ENCODE measurements around the gene IBSP.

IBSP gene, protein sequence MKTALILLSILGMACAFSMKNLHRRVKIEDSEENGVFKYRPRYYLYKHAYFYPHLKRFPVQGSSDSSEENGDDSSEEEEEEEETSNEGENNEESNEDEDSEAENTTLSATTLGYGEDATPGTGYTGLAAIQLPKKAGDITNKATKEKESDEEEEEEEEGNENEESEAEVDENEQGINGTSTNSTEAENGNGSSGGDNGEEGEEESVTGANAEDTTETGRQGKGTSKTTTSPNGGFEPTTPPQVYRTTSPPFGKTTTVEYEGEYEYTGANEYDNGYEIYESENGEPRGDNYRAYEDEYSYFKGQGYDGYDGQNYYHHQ

GRCh38 chr4:87799301-87800113, at the start of gene IBSP:
TSS of gene IBSP (plus strand) at chr4:87799554. CDS start at chr4:87802362, 2,808 bp downstream.
- Histone ChIP-seq H3K36me3 (ENCODE audit: control insufficient read depth in 2 of 2, insufficient read depth in 2 of 2, low read length in 2 of 2) (no peaks in the 10 kb centered on the region), H3K9me3 (ENCODE audit: control insufficient read depth in 2 of 2, low read length in 2 of 2) (no peaks in the 10 kb centered on the region), H3K9ac (ENCODE audit: low read length in 2 of 2) (no peak within 1 kb of the TSS), H3K27ac (ENCODE audit: low read length) (no peak within 1 kb of the TSS), H3K27me3 (ENCODE audit: control insufficient read depth in 1 of 2, insufficient read depth in 2 of 2, low read length in 2 of 2) (no peaks in the 10 kb centered on the region), H3K4me1 (ENCODE audit: control insufficient read depth, insufficient read depth, low read length) (no peaks in the 10 kb centered on the region), H3K4me3 (ENCODE audit: low read length in 2 of 2) (no peak within 1 kb of the TSS)

DNA sequence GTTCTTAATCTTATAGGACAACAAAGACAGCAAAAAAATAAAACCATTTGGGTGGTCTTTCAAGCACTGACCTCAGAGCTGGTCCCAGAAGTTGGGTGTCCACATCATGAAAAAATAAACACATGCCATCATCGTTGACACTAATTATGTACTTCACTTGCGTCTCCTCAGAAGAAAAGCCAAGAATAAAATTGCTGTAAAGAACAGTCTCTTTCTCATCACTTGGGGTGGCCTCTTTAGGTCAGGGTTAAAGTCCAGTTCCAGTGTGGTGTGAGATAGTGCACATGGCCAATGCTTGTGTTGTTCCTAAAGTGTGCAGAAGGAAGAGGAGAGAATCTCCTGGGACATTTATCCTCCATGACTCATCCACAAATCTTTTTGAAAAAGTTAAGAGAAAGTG, 49.5 kb upstream of the IBSP start:
- H3K27ac ChIP-seq (ENCODE audit: low read length), result no peak overlapping the region
- no peaks in the 10 kb centered on the region for H3K9me3 ChIP-seq (ENCODE audit: control insufficient read depth in 2 of 2, low read length in 2 of 2)
- no peaks in the 10 kb centered on the region for H3K27me3 ChIP-seq (ENCODE audit: control insufficient read depth in 1 of 2, insufficient read depth in 2 of 2, low read length in 2 of 2)
- no peaks in the 10 kb centered on the region for H3K36me3 ChIP-seq (ENCODE audit: control insufficient read depth in 2 of 2, insufficient read depth in 2 of 2, low read length in 2 of 2)
- H3K9ac ChIP-seq (ENCODE audit: low read length in 2 of 2), result no peak overlapping the region
- no peaks in the 10 kb centered on the region for H3K4me1 ChIP-seq (ENCODE audit: control insufficient read depth, insufficient read depth, low read length)
- H3K4me3 ChIP-seq (ENCODE audit: low read length in 2 of 2), result no peak overlapping the region

DNA sequence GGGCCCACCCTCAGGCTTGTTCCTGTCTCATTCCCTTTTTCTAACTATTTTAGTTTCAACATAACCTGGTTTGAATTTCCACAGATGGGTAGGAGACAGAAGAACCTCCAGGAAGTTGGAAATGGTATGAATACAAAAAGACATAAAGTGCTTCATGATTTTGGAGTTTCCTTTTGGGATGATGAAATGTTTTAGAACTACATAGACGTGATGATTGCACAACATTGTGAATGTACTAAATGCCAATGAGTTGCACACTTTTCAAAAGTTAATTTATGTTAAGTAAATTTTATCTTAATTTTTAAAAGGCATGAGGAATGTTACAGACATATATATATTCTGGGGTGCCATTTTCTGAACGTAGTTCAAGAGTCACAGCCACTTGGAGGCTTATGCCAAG, 41.1 kb upstream of the IBSP start:
- no peak overlapping the region for H3K9ac ChIP-seq (ENCODE audit: low read length in 2 of 2)
- no peak overlapping the region for H3K27ac ChIP-seq (ENCODE audit: low read length)
- H3K27me3 ChIP-seq (ENCODE audit: control insufficient read depth in 1 of 2, insufficient read depth in 2 of 2, low read length in 2 of 2), result no peaks in the 10 kb centered on the region
- H3K9me3 ChIP-seq (ENCODE audit: control insufficient read depth in 2 of 2, low read length in 2 of 2), result no peaks in the 10 kb centered on the region
- H3K36me3 ChIP-seq (ENCODE audit: control insufficient read depth in 2 of 2, insufficient read depth in 2 of 2, low read length in 2 of 2), result no peaks in the 10 kb centered on the region
- H3K4me3 ChIP-seq (ENCODE audit: low read length in 2 of 2), result no peak overlapping the region
- no peaks in the 10 kb centered on the region for H3K4me1 ChIP-seq (ENCODE audit: control insufficient read depth, insufficient read depth, low read length)

- Histone ChIP-seq H3K27ac (ENCODE audit: low read length) (no peak overlapping the region), H3K27me3 (ENCODE audit: control insufficient read depth in 1 of 2, insufficient read depth in 2 of 2, low read length in 2 of 2) (no peaks in the 10 kb centered on the region), H3K9me3 (ENCODE audit: control insufficient read depth in 2 of 2, low read length in 2 of 2) (no peaks in the 10 kb centered on the region), H3K36me3 (ENCODE audit: control insufficient read depth in 2 of 2, insufficient read depth in 2 of 2, low read length in 2 of 2) (no peaks in the 10 kb centered on the region), H3K4me3 (ENCODE audit: low read length in 2 of 2) (no peak overlapping the region), H3K9ac (ENCODE audit: low read length in 2 of 2) (no peak overlapping the region), H3K4me1 (ENCODE audit: control insufficient read depth, insufficient read depth, low read length) (no peaks in the 10 kb centered on the region)
These were observed 37.0 kb upstream of the IBSP start for GRCh38 chr4:87762311-87762710.

DNA sequence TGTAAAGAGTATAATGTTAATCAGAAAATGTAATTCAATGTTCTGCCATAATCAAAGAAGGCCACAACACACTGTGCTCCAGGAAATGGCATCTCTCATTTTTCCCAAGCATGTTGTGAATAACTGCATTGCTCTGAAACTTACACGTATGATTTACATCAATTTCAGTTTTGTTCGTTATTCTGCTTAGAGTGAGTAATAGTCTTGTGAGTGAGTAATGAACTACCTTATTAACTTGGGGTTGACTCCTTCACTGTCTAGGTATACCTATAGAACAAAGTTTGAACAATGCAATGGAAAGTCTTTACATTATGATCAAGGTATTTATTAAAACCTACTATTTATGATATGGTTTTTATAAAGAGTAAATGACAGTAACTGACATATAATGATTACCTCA, 17.8 kb upstream of the IBSP start:
- Histone ChIP-seq H3K27me3 (ENCODE audit: control insufficient read depth in 1 of 2, insufficient read depth in 2 of 2, low read length in 2 of 2) (no peaks in the 10 kb centered on the region), H3K4me3 (ENCODE audit: low read length in 2 of 2) (no peak overlapping the region), H3K36me3 (ENCODE audit: control insufficient read depth in 2 of 2, insufficient read depth in 2 of 2, low read length in 2 of 2) (no peaks in the 10 kb centered on the region), H3K27ac (ENCODE audit: low read length) (no peak overlapping the region), H3K9me3 (ENCODE audit: control insufficient read depth in 2 of 2, low read length in 2 of 2) (no peaks in the 10 kb centered on the region), H3K4me1 (ENCODE audit: control insufficient read depth, insufficient read depth, low read length) (no peaks in the 10 kb centered on the region), H3K9ac (ENCODE audit: low read length in 2 of 2) (no peak overlapping the region)

GRCh38 chr4:87783781-87784180, 15.6 kb upstream of the IBSP start:
- no peaks in the 10 kb centered on the region for H3K9me3 ChIP-seq (ENCODE audit: control insufficient read depth in 2 of 2, low read length in 2 of 2)
- H3K27me3 ChIP-seq (ENCODE audit: control insufficient read depth in 1 of 2, insufficient read depth in 2 of 2, low read length in 2 of 2), result no peaks in the 10 kb centered on the region
- no peak overlapping the region for H3K27ac ChIP-seq (ENCODE audit: low read length)
- H3K4me1 ChIP-seq (ENCODE audit: control insufficient read depth, insufficient read depth, low read length), result no peaks in the 10 kb centered on the region
- no peaks in the 10 kb centered on the region for H3K36me3 ChIP-seq (ENCODE audit: control insufficient read depth in 2 of 2, insufficient read depth in 2 of 2, low read length in 2 of 2)
- no peak overlapping the region for H3K9ac ChIP-seq (ENCODE audit: low read length in 2 of 2)
- H3K4me3 ChIP-seq (ENCODE audit: low read length in 2 of 2), result no peak overlapping the region

GRCh38 chr4:87785731-87786509, 13.4 kb upstream of the IBSP start:
- Histone ChIP-seq H3K27me3 (ENCODE audit: control insufficient read depth in 1 of 2, insufficient read depth in 2 of 2, low read length in 2 of 2) (no peaks in the 10 kb centered on the region), H3K27ac (ENCODE audit: low read length) (no peak overlapping the region), H3K36me3 (ENCODE audit: control insufficient read depth in 2 of 2, insufficient read depth in 2 of 2, low read length in 2 of 2) (no peaks in the 10 kb centered on the region), H3K9me3 (ENCODE audit: control insufficient read depth in 2 of 2, low read length in 2 of 2) (no peaks in the 10 kb centered on the region), H3K4me1 (ENCODE audit: control insufficient read depth, insufficient read depth, low read length) (no peaks in the 10 kb centered on the region), H3K4me3 (ENCODE audit: low read length in 2 of 2) (no peak overlapping the region), H3K9ac (ENCODE audit: low read length in 2 of 2) (no peak overlapping the region)

DNA sequence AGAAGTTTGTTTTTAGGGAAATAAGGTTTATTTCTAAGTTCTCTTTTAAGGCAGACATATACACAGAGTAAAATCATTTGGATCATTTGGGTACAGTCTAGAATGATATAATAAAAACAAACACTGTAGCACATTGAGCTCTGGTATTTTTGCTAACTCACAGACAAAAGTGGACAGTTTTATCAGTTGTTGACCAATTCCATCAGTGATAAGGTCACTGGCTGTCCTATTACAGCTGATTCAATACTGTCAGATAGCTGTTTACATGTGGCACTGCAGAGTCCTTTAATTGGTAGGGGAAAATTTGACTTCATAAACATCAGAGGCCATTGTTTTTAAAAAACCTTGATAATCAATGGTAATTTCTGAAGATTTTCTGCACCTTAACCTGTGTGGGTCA, 3.5 kb downstream of the IBSP start:
- no peak overlapping the region for H3K9ac ChIP-seq (ENCODE audit: low read length in 2 of 2)
- no peaks in the 10 kb centered on the region for H3K36me3 ChIP-seq (ENCODE audit: control insufficient read depth in 2 of 2, insufficient read depth in 2 of 2, low read length in 2 of 2)
- no peaks in the 10 kb centered on the region for H3K4me1 ChIP-seq (ENCODE audit: control insufficient read depth, insufficient read depth, low read length)
- no peak overlapping the region for H3K27ac ChIP-seq (ENCODE audit: low read length)
- H3K27me3 ChIP-seq (ENCODE audit: control insufficient read depth in 1 of 2, insufficient read depth in 2 of 2, low read length in 2 of 2), result no peaks in the 10 kb centered on the region
- no peak overlapping the region for H3K4me3 ChIP-seq (ENCODE audit: low read length in 2 of 2)
- H3K9me3 ChIP-seq (ENCODE audit: control insufficient read depth in 2 of 2, low read length in 2 of 2), result no peaks in the 10 kb centered on the region

DNA sequence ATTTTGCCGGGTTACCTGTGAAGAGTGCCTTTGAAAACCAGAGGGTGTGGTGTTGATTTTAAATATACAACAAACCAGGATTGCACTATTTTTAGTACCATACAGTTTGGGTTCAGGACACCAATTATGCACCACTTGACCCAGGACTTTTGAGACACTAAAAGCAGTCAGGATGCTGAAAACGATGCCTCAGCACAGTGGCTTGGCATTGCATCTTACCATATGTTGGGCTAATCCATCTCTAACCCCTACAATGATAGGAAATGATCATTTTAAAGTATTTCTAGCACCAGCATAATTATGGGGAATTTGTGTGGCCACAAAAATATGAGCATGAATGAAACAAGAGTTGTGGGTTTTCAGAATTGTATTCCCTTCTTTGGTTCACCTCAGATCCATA, 4.1 kb downstream of the IBSP start:
- no peak overlapping the region for H3K27ac ChIP-seq (ENCODE audit: low read length)
- H3K4me3 ChIP-seq (ENCODE audit: low read length in 2 of 2), result no peak overlapping the region
- H3K27me3 ChIP-seq (ENCODE audit: control insufficient read depth in 1 of 2, insufficient read depth in 2 of 2, low read length in 2 of 2), result no peaks in the 10 kb centered on the region
- no peaks in the 10 kb centered on the region for H3K9me3 ChIP-seq (ENCODE audit: control insufficient read depth in 2 of 2, low read length in 2 of 2)
- H3K9ac ChIP-seq (ENCODE audit: low read length in 2 of 2), result no peak overlapping the region
- no peaks in the 10 kb centered on the region for H3K4me1 ChIP-seq (ENCODE audit: control insufficient read depth, insufficient read depth, low read length)
- no peaks in the 10 kb centered on the region for H3K36me3 ChIP-seq (ENCODE audit: control insufficient read depth in 2 of 2, insufficient read depth in 2 of 2, low read length in 2 of 2)

DNA sequence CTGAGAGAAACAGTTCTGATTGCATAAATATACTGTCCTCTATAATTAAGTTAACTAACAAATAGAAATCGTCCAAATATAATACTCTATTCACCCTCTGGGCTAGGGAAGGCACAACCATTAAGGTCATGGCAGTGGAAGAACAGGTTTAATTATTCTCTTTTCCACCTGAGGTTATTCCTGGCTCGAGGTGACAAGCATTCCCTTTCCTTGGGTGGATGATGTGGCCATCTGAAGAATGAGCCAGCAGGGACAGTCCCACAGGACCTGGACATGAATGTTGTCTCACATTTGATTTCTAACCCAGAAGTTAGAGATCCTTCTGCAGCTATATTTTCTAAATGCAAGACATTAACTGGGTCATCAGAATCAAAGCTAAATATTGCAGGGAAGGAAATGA, 5.5 kb downstream of the IBSP start:
- no peaks in the 10 kb centered on the region for H3K36me3 ChIP-seq (ENCODE audit: control insufficient read depth in 2 of 2, insufficient read depth in 2 of 2, low read length in 2 of 2)
- no peaks in the 10 kb centered on the region for H3K9me3 ChIP-seq (ENCODE audit: control insufficient read depth in 2 of 2, low read length in 2 of 2)
- H3K4me3 ChIP-seq (ENCODE audit: low read length in 2 of 2), result no peak overlapping the region
- H3K27me3 ChIP-seq (ENCODE audit: control insufficient read depth in 1 of 2, insufficient read depth in 2 of 2, low read length in 2 of 2), result no peaks in the 10 kb centered on the region
- no peaks in the 10 kb centered on the region for H3K4me1 ChIP-seq (ENCODE audit: control insufficient read depth, insufficient read depth, low read length)
- H3K27ac ChIP-seq (ENCODE audit: low read length), result no peak overlapping the region
- H3K9ac ChIP-seq (ENCODE audit: low read length in 2 of 2), result no peak overlapping the region
